HG03060 (cell line): ENCODE measurements around the gene SPDYA.

Experiments
- ATAC-seq: cut with Tn5 transposase; IDR thresholded peaks from one replicate; pipeline ENCODE4 v1.9.1; 2021; ENCODE audit warnings: low read depth, moderate number of reproducible peaks; ENCODE audit not compliant: unreplicated experiment

Gene SPDYA

GRCh38 chr2:28824207-28824606, 13.6 kb downstream of the SPDYA start:
- ATAC-seq: no peak

GRCh38 chr2:28824870-28825269, 14.2 kb downstream of the SPDYA start:
- ATAC-seq: no peak

GRCh38 chr2:28828382-28828781, 17.7 kb downstream of the SPDYA start:
- ATAC-seq: no peak

- no peak for ATAC-seq
Observed at GRCh38 chr2:28833740-28834470, 23.3 kb downstream of the SPDYA start.

- no peak for ATAC-seq
Observed at GRCh38 chr2:28835781-28836180, 25.1 kb downstream of the SPDYA start.

- no peak for ATAC-seq
Observed at GRCh38 chr2:28838971-28839370, 28.3 kb downstream of the SPDYA start.

- no peak for ATAC-seq
Observed at GRCh38 chr2:28842042-28842441, 31.4 kb downstream of the SPDYA start.

GRCh38 chr2:28855193-28855592, 44.6 kb downstream of the SPDYA start:
- ATAC-seq: no peak

GRCh38 chr2:28855977-28856376, 45.3 kb downstream of the SPDYA start:
- no peak for ATAC-seq

GRCh38 chr2:28868611-28869010, 58.0 kb downstream of the SPDYA start:
- ATAC-seq: no peak

GRCh38 chr2:28869494-28870145, 59.0 kb downstream of the SPDYA start:
- ATAC-seq: no peak

- peak; percentile 78 for ATAC-seq
Observed at GRCh38 chr2:28870146-28870891, 59.7 kb downstream of the SPDYA start, which contains the start of gene TRMT61B. TSS of gene TRMT61B (minus strand) at chr2:28870309. CDS start at chr2:28870277, 32 bp downstream.

GRCh38 chr2:28871620-28872019, 61.0 kb downstream of the SPDYA start:
- ATAC-seq: no peak

GRCh38 chr2:28880193-28880592, 69.6 kb downstream of the SPDYA start:
- no peak for ATAC-seq

GRCh38 chr2:28893488-28893887, 82.9 kb downstream of the SPDYA start:
- ATAC-seq: no peak

- peak; percentile 66 for ATAC-seq
Observed at GRCh38 chr2:28894470-28895188, 84.0 kb downstream of the SPDYA start, which contains the start of gene WDR43. TSS of gene WDR43 (plus strand) at chr2:28894667. CDS start at chr2:28894699, 32 bp downstream.

- ATAC-seq: no peak
Observed at GRCh38 chr2:28895189-28895893, 84.7 kb downstream of the SPDYA start.

- ATAC-seq: no peak
Observed at GRCh38 chr2:28896906-28897305, 86.3 kb downstream of the SPDYA start.

- no peak for ATAC-seq
Observed at GRCh38 chr2:28898048-28898447, 87.4 kb downstream of the SPDYA start.
